CD4-positive, alpha-beta T cell treated with Interleukin-4 for 1 hour (primary cell): ENCODE data around the gene SPIB.
"Not testable (repeated sequence)": the region's sequence is repeated elsewhere in the genome, so short reads cannot be mapped to it uniquely, and the experiment has no call there.

Experiments
- DNase-seq, 2 donors: peaks; one replicate each; pipeline ENCODE4 v3.0.0-alpha.2; 2020 to 2022

Gene SPIB

GRCh38 chr19:50447750-50448149, 29.0 kb downstream of the SPIB start:
- no peak for DNase-seq

- DNase-seq, result no peak
Observed at GRCh38 chr19:50449236-50449899, 30.6 kb downstream of the SPIB start.

DNA sequence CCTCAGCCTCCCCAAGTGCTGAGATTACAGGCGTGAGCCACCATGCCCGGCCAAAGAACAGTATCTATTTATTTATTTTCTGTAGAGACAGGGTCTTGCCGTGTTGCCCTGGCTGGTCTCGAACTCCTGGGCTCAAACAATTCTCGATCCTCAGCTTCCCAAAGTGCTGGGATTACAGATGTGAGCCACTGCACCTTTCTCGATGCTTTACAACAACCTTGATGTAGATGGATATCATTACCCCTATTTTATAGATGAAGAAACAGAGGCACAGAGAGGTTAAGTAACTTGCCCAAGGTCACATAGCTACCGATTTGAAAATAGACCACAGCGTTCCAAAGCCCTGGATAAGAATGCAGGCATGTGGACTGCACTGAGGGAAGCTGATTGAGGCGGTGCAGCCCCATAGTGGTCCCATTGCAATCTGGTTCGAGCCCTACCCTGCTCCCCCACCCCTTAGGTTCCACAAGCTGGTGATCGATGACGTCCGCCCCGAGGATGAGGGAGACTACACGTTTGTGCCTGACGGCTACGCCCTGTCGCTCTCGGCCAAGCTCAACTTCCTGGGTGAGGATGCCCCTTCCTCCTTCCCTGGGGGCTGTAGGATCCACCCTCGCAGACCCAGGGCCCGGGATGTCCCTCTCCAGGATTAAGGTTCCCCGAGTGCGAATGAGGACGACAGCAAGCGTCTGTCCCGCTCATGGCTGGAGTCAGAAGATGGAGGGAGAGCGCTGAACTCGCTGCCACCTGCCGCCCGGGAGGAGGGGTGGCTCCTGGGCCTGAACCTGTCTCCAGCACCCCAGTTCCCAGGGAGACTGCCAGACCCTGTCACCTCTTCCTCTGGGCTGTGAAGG, 31.9 kb downstream of the SPIB start:
- no peak for DNase-seq

DNA sequence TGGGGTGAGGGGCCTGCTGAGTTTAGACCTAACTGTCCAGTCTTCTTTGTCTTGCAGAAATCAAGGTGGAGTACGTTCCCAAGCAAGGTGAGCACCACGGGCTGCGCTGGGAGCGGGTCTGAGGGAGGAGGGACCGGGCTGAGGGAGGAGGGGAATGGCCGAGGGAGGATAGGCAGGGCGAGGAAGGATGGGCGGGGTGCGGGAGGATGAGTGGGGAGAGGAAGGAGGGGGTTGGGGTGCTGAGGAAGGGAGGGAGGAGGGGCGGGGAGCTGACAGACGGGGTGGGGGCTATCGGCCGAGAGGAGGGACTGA, 32.4 kb downstream of the SPIB start:
- DNase-seq, result no peak

DNA sequence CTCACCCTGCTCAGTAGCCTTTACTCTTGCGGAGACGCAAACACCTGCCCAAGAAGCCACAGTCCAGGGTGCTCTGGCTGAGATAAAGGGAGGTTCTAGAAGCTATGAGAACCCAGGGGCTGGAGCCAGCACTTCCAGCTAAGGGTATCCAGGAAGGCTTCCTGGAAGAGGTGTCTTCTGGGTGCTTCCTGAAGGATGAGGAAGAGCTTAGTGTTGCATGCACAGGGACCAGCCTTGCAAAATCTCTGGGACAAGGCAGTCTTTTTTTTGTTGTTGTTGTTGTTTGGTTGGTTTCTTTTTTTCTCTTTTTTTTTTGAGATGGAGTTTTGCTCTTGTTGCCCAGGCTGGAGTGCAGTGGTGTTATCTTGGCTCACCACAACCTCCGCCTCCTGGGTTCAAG, 34.5 kb downstream of the SPIB start:
- no peak for DNase-seq

- DNase-seq, result no peak
Observed at GRCh38 chr19:50455992-50456391, 37.3 kb downstream of the SPIB start.

DNA sequence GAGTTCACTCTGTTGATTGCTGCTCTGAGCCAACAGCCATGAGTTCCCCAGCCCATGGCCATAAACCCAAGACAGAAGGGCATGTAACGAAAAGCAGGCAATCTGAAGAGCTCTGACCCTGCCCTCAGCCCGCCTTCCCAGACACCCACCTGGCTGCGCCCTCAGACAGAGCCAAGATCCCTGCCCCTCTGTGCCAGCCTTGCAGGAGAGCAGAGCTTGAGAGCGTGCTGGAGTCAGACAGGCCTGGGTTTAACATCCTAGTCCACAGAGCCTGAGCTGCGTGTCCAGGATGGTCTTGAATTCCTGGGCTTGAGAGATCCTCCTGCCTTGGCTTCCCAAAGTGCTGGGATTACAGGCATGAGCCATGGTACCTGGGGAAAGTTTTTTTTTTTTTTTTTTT, 38.6 kb downstream of the SPIB start:
- DNase-seq, result no peak

DNA sequence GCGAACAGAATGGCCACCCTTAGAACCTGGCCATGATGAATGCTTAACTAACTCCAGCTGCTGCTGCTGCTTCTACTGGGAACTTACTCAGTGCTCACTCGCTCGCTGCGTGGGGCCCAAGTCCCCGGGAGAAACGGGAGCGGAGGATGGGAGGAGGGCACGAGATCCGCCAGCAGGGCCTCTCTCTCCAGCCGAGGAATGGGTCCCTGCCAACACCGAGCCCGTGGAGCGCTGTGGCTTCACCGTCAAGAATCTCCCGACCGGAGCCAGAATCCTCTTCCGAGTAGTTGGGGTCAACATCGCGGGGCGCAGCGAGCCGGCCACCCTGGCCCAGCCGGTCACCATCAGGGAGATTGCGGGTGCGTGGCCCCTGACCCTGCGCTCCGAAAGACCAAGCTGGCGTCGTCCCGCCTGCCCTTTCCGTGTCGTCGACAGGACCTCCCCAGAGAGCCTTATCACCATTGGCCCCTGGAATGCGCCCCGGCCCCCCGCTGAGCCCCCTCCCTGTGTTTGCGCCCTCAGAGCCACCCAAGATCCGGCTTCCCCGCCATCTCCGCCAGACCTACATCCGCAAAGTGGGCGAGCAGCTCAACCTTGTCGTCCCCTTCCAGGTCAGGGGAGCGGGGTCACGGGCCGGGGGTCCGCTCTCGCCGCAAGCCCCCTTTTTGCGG, 39.8 kb downstream of the SPIB start:
- no peak for DNase-seq

GRCh38 chr19:50459067-50459456, 40.3 kb downstream of the SPIB start:
- DNase-seq, result no peak

GRCh38 chr19:50459638-50460037, 40.9 kb downstream of the SPIB start:
- no peak for DNase-seq

DNA sequence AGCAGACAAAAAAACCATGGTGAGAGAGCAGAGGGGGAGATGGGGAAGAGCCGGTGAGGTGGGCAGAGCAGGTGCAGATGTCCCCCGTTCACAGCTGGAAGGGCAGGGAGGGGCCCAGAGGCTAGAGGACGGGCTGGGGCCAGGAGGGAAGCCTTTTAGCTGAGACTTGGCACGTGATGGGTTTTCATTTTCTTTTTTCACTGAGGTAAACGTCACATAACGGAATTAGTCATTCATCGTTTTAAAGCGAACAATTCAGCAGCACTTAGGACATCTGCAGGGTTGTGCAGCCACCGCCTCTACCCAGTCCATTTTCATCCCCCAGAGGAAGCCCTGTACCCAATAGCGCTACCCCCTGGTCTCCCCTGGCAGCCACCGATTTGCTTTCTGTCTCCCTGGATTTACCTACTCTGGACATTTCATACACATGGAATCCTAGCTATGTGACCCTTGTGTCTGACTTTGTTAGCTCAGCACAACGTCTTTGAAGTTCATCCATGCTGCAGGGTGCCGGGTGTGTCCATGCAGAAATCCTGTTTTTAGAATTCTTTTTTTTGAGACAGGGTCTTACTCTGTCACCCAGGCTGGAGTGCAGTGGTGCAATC, 41.5 kb downstream of the SPIB start:
- peak in 1 of 2 donors; percentile 50 for DNase-seq

- peak; percentile 74 to 75 for DNase-seq
Observed at GRCh38 chr19:50461066-50461875, 42.5 kb downstream of the SPIB start.

DNA sequence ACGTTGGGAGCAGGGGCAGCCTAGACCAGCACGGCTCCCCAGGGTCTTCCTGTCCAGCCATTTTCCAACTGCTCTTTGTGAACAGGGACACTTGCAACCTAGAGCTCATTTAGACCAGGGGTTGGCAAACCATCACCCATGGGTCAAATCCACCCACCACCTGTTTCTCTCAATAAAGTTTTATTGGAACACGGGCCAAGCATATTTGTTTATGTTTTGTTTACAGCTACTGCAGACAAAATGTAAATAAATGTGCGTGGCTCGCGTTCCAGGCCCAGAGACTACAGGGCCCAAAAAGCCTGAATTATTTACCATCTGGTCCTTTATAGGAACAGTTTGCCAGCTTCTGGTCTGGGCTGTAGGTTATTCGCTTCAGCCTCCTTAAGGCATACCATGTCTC, 44.2 kb downstream of the SPIB start:
- no peak for DNase-seq

DNA sequence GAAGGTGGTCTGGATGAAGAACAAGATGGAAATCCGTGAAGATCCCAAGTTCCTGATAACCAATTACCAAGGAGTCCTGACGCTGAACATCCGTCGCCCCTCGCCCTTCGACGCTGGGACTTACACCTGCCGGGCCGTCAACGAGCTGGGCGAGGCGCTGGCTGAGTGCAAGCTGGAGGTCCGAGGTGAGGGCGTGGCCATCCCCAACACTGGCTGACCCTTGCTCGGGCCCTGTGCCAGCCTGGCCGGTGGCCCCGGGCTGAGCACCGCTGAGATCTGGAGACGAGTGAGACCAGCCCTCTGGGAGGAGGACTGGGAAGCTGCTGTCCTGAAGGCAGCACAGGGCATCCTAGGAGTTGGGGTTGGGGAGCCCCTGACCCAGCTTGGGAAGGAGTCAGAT, 45.6 kb downstream of the SPIB start:
- no peak for DNase-seq

DNA sequence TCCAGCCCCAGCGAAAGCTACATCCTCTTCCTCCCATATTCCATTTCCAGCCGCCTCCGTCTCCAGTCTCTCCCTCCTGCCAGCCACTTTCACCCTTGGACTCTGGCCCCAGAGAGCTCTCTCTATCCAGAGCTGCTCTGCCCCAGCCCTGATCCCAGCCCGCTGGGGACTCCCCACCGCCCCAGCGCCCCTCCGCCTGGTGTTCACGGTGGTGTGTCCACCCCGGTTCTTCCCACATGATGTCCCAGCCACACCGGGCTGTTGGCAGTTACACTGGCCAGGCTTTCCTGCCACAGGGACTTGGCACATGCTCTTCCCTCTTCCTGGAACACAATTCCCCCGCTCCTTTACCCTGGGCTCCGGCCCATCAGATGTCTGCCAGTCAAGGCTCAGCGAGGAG, 46.3 kb downstream of the SPIB start:
- no peak for DNase-seq

GRCh38 chr19:50465986-50466705, 47.4 kb downstream of the SPIB start:
- DNase-seq, result no peak

DNA sequence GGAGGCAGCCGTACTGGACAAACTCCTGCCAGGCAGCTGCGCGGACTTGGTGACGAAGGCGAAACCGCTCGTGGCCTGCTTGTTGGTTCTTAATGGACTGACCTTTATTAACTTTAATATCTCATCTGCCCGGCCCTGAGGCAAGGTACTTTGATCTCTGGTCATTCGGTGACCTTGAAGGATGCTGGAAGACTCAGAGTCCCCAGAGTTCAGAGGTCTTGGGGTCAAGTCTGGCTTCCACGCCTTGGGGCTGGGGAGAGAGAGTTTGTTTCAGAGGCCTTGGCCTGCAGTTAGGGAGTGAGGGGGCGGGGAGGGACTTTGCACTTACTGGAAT, 47.9 kb downstream of the SPIB start:
- DNase-seq, result no peak

GRCh38 chr19:50467566-50467965, 48.8 kb downstream of the SPIB start:
- no peak for DNase-seq

DNA sequence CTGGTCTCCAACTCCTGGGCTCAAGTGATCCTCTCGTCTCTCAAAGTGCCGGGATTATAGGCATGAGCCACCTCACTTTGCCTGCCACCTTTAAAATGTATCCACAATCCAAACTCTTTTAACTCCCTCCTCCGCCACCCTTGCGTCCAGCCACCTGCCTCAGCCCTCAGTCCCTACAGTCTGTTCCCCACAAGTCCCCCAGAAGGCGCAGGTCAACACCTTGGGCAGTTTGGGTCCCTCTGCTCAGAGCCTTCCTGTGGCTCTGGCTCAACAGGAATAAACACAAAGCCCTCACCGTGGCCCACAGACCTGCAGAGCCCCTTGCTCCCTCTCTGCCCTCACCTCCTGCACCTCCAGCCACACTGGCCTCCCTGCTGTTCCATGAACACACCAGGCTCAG, 50.1 kb downstream of the SPIB start:
- DNase-seq, result no peak

GRCh38 chr19:50473336-50473735, 54.6 kb downstream of the SPIB start:
- not testable (repeated sequence) for DNase-seq

- DNase-seq, result no peak
Observed at GRCh38 chr19:50475101-50475568, 56.4 kb downstream of the SPIB start.

GRCh38 chr19:50475736-50476223, 57.0 kb downstream of the SPIB start:
- DNase-seq, result no peak
